Stimulated activated CD4-positive, alpha-beta T cell treated with anti-CD3 and anti-CD28 coated beads, Interleukin-2, amount 100 ng/mL, for 48 hours (primary cell): ENCODE results near the gene TCEANC2.
"Not testable (repeated sequence)": the region's sequence is repeated elsewhere in the genome, so short reads cannot be mapped to it uniquely, and the experiment has no call there.

Experiments
- DNase-seq, 2 donors: peaks; one replicate each; pipeline ENCODE4 v3.0.0-alpha.2; 2020

Gene TCEANC2

GRCh38 chr1:54028306-54029251 is 24.8 kb upstream of the TCEANC2 start:
- no peak for DNase-seq

GRCh38 chr1:54037476-54037875 is 15.9 kb upstream of the TCEANC2 start:
- DNase-seq = no peak

- DNase-seq = no peak
These were observed 11.6 kb upstream of the TCEANC2 start for GRCh38 chr1:54041806-54042205.

- DNase-seq = no peak
These were observed 7.9 kb upstream of the TCEANC2 start for GRCh38 chr1:54045496-54045895.

- no peak for DNase-seq
These were observed 6.6 kb upstream of the TCEANC2 start for GRCh38 chr1:54046671-54047383.

GRCh38 chr1:54047384-54048305 is 5.8 kb upstream of the TCEANC2 start:
- DNase-seq = no peak

GRCh38 chr1:54050435-54050834 is 3.0 kb upstream of the TCEANC2 start:
- DNase-seq = not testable (repeated sequence)

- no peak for DNase-seq
These were observed 1.4 kb upstream of the TCEANC2 start for GRCh38 chr1:54051933-54052430.

- DNase-seq = peak; percentile 15 to 19
These were observed 926 bp upstream of the TCEANC2 start for GRCh38 chr1:54052431-54052933.

GRCh38 chr1:54053745-54054437 is 483 bp downstream of the TCEANC2 start:
- DNase-seq = no peak

- DNase-seq = no peak
These were observed 986 bp downstream of the TCEANC2 start for GRCh38 chr1:54054438-54054749.

GRCh38 chr1:54064299-54064698 is 10.9 kb downstream of the TCEANC2 start:
- no peak for DNase-seq

GRCh38 chr1:54069791-54070170 is 16.4 kb downstream of the TCEANC2 start:
- no peak for DNase-seq

GRCh38 chr1:54070171-54070837 is 16.9 kb downstream of the TCEANC2 start:
- DNase-seq = no peak

GRCh38 chr1:54077359-54077758 is 24.0 kb downstream of the TCEANC2 start:
- no peak for DNase-seq

GRCh38 chr1:54080598-54081049 is 27.2 kb downstream of the TCEANC2 start:
- DNase-seq = no peak

- DNase-seq = peak; percentile 57 to 62
These were observed 28.2 kb downstream of the TCEANC2 start for GRCh38 chr1:54081306-54082270.

GRCh38 chr1:54084794-54085193 is 31.4 kb downstream of the TCEANC2 start:
- no peak for DNase-seq

GRCh38 chr1:54086754-54087153 is 33.3 kb downstream of the TCEANC2 start:
- DNase-seq = no peak

- no peak for DNase-seq
These were observed 35.0 kb downstream of the TCEANC2 start for GRCh38 chr1:54088385-54088784.
